OCI-LY7 (cell line): ENCODE results near the gene GALNT10. TPM values are rescaled to one million over a fixed set of nuclear protein-coding genes. Genes with fewer than 3 reads are reported as not detected.

Experiments
- BruUV-seq: library from RNA; stranded (reverse); fragments of 400-500 nt; replicated peaks from 2 replicates; lab custom pipeline; 2021; lab: Mats Ljungman, UMichigan
- CTCF ChIA-PET: fragments of 300-600 bp; sonication (Branson Sonifier 250); formaldehyde crosslinking; loops from one replicate; lab custom pipeline; 2022; ENCODE audit warnings: antibody characterized with exemption; ENCODE audit not compliant: unreplicated experiment; lab: Charles Lee
- POLR2A ChIA-PET: fragments of 300-600 bp; sonication (Branson Sonifier 250); formaldehyde crosslinking; loops from one replicate; lab custom pipeline; 2022; ENCODE audit warnings: antibody characterized with exemption; lab: Charles Lee
- DNase-seq: peaks from one replicate; pipeline ENCODE4 v3.0.0-alpha.2; 2015; ENCODE audit warnings: low spot score
- H2AFZ ChIP-seq: fragments of 200-600 bp; sonication (generic), shearing (Covaris generic); 2 replicates; pipeline ENCODE4 v1.6.1; 2014; ENCODE audit warnings: mild to moderate bottlenecking, antibody characterized with exemption, low read length, moderate library complexity
- H3K27ac ChIP-seq: fragments of 200-600 bp; sonication (generic); 2 replicates; pipeline ENCODE4 v1.5.1; 2014; ENCODE audit warnings: mixed run types, low read depth, mild to moderate bottlenecking, moderate library complexity, low read length, inconsistent platforms; ENCODE audit not compliant: poor library complexity, severe bottlenecking
- H3K36me3 ChIP-seq: fragments of 200-600 bp; sonication (generic); 2 replicates; pipeline ENCODE4 v1.6.1; 2014; ENCODE audit warnings: mild to moderate bottlenecking, antibody characterized with exemption, low read length, moderate library complexity, mixed read lengths; ENCODE audit not compliant: insufficient read depth
- H3K4me1 ChIP-seq: fragments of 200-600 bp; sonication (generic); 2 replicates; pipeline ENCODE4 v1.5.1; 2014; ENCODE audit warnings: mild to moderate bottlenecking, low read length; ENCODE audit not compliant: insufficient read depth, poor library complexity, severe bottlenecking
- H3K4me2 ChIP-seq: fragments of 200-600 bp; sonication (generic); 2 replicates; pipeline ENCODE4 v1.6.1; 2014; ENCODE audit warnings: mild to moderate bottlenecking, low read length
- H3K4me3 ChIP-seq: fragments of 200-600 bp; sonication (generic); 2 replicates; pipeline ENCODE4 v1.5.1; 2014; ENCODE audit warnings: mild to moderate bottlenecking, low read depth, low read length; ENCODE audit not compliant: poor library complexity, severe bottlenecking
- H3K79me2 ChIP-seq: fragments of 200-600 bp; sonication (generic); 2 replicates; pipeline ENCODE4 v1.6.1; 2016; ENCODE audit warnings: low read depth, mild to moderate bottlenecking, low read length, moderate library complexity, mixed read lengths; ENCODE audit not compliant: insufficient read depth
- H3K9me2 ChIP-seq: fragments of 200-600 bp; sonication (generic); 2 replicates; pipeline ENCODE4 v1.6.1; 2016; ENCODE audit warnings: mild to moderate bottlenecking, low read length, mixed read lengths; ENCODE audit not compliant: insufficient read depth
- H3K9me3 ChIP-seq: fragments of 200-600 bp; sonication (generic); 2 replicates; pipeline ENCODE4 v1.6.1; 2014; ENCODE audit warnings: mild to moderate bottlenecking, mixed run types, low read length, mixed read lengths
- H4K20me1 ChIP-seq: fragments of 200-600 bp; sonication (generic); 2 replicates; pipeline ENCODE4 v1.6.1; 2014; ENCODE audit warnings: mild to moderate bottlenecking, antibody characterized with exemption, low read length, moderate library complexity, mixed read lengths; ENCODE audit not compliant: insufficient read depth
- EZH2phosphoT487 ChIP-seq: fragments of 200-600 bp; sonication (generic); IDR thresholded peaks from 2 replicates; pipeline ENCODE4 v1.6.1; 2018; ENCODE audit warnings: low read depth, borderline replicate concordance, mild to moderate bottlenecking, mixed run types, antibody characterized with exemption, low read length, moderate library complexity, mixed read lengths
- intact Hi-C: fragments of 100-400 bp; cut with micrococcal nuclease; formaldehyde crosslinking; loops from one replicate; pipeline ENCODE4 v1.10.0; 2022; ENCODE audit not compliant: unreplicated experiment
- total RNA-seq, 2 experiments: library from RNA; depleted of rRNA in 1 of 2; stranded (reverse); fragments of >200 nt in 1 of 2; shearing (Covaris generic) in 1 of 2; gene quantifications; 2 replicates each; pipeline ENCODE4 v1.2.3, GENCODE V29; 2014 to 2022
- TF ChIP-seq, protein P1 (sequence below): fragments of 200-600 bp; sonication (generic); conservative IDR thresholded peaks from 2 replicates; pipeline ENCODE4 v1.5.1; 2014; ENCODE audit warnings: mild to moderate bottlenecking, antibody characterized with exemption, low read length, moderate library complexity, mixed read lengths

GALNT10 gene
- total RNA-seq, 2 experiments from 2014 or later, result 7.3 to 20.6 TPM

DNA sequence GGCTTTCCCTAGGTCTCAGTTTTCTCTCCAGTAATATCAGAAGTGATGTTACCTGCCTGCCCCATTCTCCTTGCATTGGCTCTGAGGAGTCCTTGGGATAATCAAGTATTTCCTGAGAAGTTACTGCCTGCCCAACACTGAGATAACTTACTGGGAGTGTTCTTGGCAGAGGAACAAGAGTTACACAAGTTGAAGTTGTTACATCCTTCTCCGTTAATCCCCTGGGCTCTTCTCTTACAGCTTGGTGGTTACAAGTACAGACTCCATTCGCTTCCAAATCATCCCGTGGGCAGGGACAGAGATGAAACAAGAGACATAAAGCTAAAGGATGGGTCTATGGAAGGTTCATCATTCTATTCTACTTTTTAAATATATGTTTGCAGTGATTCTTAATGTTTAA lies 181.2 kb downstream of the GALNT10 start:
- DNase-seq, result no peak
- Histone ChIP-seq H4K20me1 (no peaks in the 10 kb centered on the region), H3K4me1 (no peaks in the 10 kb centered on the region), H3K79me2 (no peaks in the 10 kb centered on the region), H3K27ac (no peak overlapping the region), H3K4me3 (no peak overlapping the region), H2AFZ (no peak overlapping the region), H3K9me2 (no peaks in the 10 kb centered on the region), H3K36me3 (no peaks in the 10 kb centered on the region), H3K9me3 (no peaks in the 10 kb centered on the region), H3K4me2 (no peak overlapping the region)
- BruUV-seq, result no TSS peak
- intact Hi-C loops, result no loop called here
- CTCF ChIA-PET, result no interaction called here
- POLR2A ChIA-PET, result interaction anchor here (1.9 kb wide), 1 partner anchor 9 kb away, joined by 6 read pairs; no protein-coding TSS in a partner anchor
- TF ChIP-seq, protein P1, sequence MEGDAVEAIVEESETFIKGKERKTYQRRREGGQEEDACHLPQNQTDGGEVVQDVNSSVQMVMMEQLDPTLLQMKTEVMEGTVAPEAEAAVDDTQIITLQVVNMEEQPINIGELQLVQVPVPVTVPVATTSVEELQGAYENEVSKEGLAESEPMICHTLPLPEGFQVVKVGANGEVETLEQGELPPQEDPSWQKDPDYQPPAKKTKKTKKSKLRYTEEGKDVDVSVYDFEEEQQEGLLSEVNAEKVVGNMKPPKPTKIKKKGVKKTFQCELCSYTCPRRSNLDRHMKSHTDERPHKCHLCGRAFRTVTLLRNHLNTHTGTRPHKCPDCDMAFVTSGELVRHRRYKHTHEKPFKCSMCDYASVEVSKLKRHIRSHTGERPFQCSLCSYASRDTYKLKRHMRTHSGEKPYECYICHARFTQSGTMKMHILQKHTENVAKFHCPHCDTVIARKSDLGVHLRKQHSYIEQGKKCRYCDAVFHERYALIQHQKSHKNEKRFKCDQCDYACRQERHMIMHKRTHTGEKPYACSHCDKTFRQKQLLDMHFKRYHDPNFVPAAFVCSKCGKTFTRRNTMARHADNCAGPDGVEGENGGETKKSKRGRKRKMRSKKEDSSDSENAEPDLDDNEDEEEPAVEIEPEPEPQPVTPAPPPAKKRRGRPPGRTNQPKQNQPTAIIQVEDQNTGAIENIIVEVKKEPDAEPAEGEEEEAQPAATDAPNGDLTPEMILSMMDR, result no peak
- no peak for TF ChIP-seq EZH2phosphoT487

DNA sequence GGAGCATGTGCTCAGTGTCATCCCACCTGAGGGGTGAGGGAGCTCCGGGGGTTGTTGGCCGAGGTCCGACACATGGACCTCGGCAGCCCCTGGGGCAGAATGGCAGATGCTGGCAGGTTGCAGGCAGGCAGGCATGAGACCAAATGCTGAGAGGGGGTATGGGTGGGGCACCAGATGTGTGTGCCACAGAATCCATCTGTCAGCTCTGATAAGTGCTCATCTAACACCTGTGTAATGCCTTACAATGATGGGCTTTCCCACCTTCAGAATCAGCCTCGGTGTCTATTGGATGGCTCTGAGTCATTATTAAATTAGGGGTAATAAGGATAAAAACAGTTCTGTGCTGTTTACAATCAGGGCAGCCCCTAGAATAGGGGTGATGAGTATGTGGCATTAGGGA lies 182.1 kb downstream of the GALNT10 start:
- Histone ChIP-seq H3K4me3 (no peak overlapping the region), H3K9me2 (no peaks in the 10 kb centered on the region), H4K20me1 (no peaks in the 10 kb centered on the region), H3K9me3 (no peaks in the 10 kb centered on the region), H3K27ac (no peak overlapping the region), H3K4me1 (no peaks in the 10 kb centered on the region), H2AFZ (no peak overlapping the region), H3K36me3 (no peaks in the 10 kb centered on the region), H3K79me2 (no peaks in the 10 kb centered on the region), H3K4me2 (no peak overlapping the region)
- ChIA-PET POLR2A (interaction anchor here (1.1 to 1.9 kb wide), 2 partner anchors 10 to 312 kb away, joined by 3 to 6 read pairs; no protein-coding TSS in a partner anchor), CTCF (no interaction called here)
- no peak for DNase-seq
- no TSS peak for BruUV-seq
- intact Hi-C loops, result no loop called here
- TF ChIP-seq EZH2phosphoT487, result no peak
- TF ChIP-seq, protein P1, result no peak

DNA sequence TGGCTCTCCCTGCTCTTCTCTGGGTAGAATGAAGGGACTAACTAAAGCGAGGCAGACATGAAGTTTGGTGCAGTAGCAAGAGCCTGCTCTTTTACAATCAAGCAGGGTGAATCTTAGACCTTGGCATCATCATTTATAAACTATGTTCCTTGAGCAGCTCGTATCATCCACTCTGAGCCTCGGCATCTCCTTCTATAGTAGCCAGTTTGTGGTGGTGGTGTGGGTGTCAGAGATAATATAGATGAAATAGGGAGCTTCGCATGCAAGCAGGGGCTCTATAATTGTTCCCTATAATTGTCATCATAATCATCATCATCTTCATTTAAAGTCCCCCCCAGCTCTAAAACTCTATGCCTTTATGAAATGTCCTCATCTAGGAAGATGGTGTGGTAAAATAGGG lies 182.8 kb downstream of the GALNT10 start:
- POLR2A ChIA-PET, result interaction anchor here (1.1 to 1.9 kb wide), 2 partner anchors 11 to 313 kb away, joined by 3 to 6 read pairs; no protein-coding TSS in a partner anchor

More for the DNA sequence above, 182.8 kb downstream of the GALNT10 start:
- intact Hi-C loops, result no loop called here
- H3K4me1 ChIP-seq, result no peaks in the 10 kb centered on the region
- TF ChIP-seq, protein P1, result no peak
- TF ChIP-seq EZH2phosphoT487, result no peak
- BruUV-seq, result no TSS peak
- H3K36me3 ChIP-seq, result no peaks in the 10 kb centered on the region
- H3K4me3 ChIP-seq, result no peak overlapping the region
- no peak overlapping the region for H3K4me2 ChIP-seq
- CTCF ChIA-PET, result no interaction called here
- no peaks in the 10 kb centered on the region for H3K79me2 ChIP-seq
- H4K20me1 ChIP-seq, result no peaks in the 10 kb centered on the region
- H3K27ac ChIP-seq, result no peak overlapping the region
- DNase-seq, result no peak
- no peaks in the 10 kb centered on the region for H3K9me3 ChIP-seq
- H3K9me2 ChIP-seq, result no peaks in the 10 kb centered on the region
- no peak overlapping the region for H2AFZ ChIP-seq
